Stimulated activated naive CD8-positive, alpha-beta T cell treated with anti-CD3 and anti-CD28 coated beads, Interleukin-15, Interleukin-2, amounts not matched to agents 100 U/mL and 50 U/mL, for 24 hours (primary cell): ENCODE results near the gene RPL18.
"Not testable (repeated sequence)": the region's sequence is repeated elsewhere in the genome, so short reads cannot be mapped to it uniquely, and the experiment has no call there.

Source experiments
- ATAC-seq: fragments of 150-1000 bp; cut with Tn5 transposase; one replicate; pipeline ENCODE4 v1.10.0; 2021
- DNase-seq: peaks from one replicate; pipeline ENCODE4 v3.0.0; 2021

RPL18 gene

GRCh38 chr19:48618916-48619691 is at the start of gene RPL18, which contains the start of gene SPHK2:
TSS of gene RPL18 (minus strand) at chr19:48619178. CDS start at chr19:48619143, 35 bp downstream.
TSS of gene SPHK2 (plus strand) at chr19:48619506. CDS start at chr19:48620515, 1,009 bp downstream.
- ATAC-seq (peak; percentile 86), DNase-seq (peak; percentile 94)

GRCh38 chr19:48668761-48669160 is 49.8 kb upstream of the RPL18 start:
- DNase-seq (no peak), ATAC-seq (no peak)

- no peak for ATAC-seq
- DNase-seq, result no peak
Observed at GRCh38 chr19:48668332-48668731, 49.4 kb upstream of the RPL18 start.

GRCh38 chr19:48665786-48666185 is 46.8 kb upstream of the RPL18 start:
- no peak for ATAC-seq
- no peak for DNase-seq

GRCh38 chr19:48664476-48664875 is 45.5 kb upstream of the RPL18 start:
- ATAC-seq (no peak), DNase-seq (no peak)

- DNase-seq (no peak), ATAC-seq (no peak)
Observed at GRCh38 chr19:48663667-48664066, 44.7 kb upstream of the RPL18 start.

GRCh38 chr19:48661711-48662090 is 42.7 kb upstream of the RPL18 start:
- DNase-seq (no peak), ATAC-seq (no peak)

GRCh38 chr19:48660852-48661710 is 42.1 kb upstream of the RPL18 start:
- DNase-seq (peak; percentile 87), ATAC-seq (peak; percentile 89)

- DNase-seq, result no peak
- ATAC-seq, result no peak
Observed at GRCh38 chr19:48659768-48660167, 40.8 kb upstream of the RPL18 start.

GRCh38 chr19:48658483-48658882 is 39.5 kb upstream of the RPL18 start:
- no peak for DNase-seq

GRCh38 chr19:48657828-48658227 is 38.9 kb upstream of the RPL18 start:
- ATAC-seq, result not testable (repeated sequence)

More at GRCh38 chr19:48658483-48658882, 39.5 kb upstream of the RPL18 start:
- no peak for ATAC-seq

GRCh38 chr19:48656840-48657474 is 38.0 kb upstream of the RPL18 start:
- DNase-seq (no peak), ATAC-seq (no peak)

More at GRCh38 chr19:48657828-48658227, 38.9 kb upstream of the RPL18 start:
- DNase-seq, result not testable (repeated sequence)

GRCh38 chr19:48654299-48655059 is 35.5 kb upstream of the RPL18 start:
- ATAC-seq, result no peak
- no peak for DNase-seq

- DNase-seq, result no peak
- ATAC-seq, result no peak
Observed at GRCh38 chr19:48651683-48652048, 32.7 kb upstream of the RPL18 start.

- ATAC-seq (no peak), DNase-seq (no peak)
Observed at GRCh38 chr19:48650974-48651682, 32.1 kb upstream of the RPL18 start.

GRCh38 chr19:48648134-48648533 is 29.2 kb upstream of the RPL18 start:
- DNase-seq (no peak), ATAC-seq (no peak)

GRCh38 chr19:48646722-48647216 is 27.8 kb upstream of the RPL18 start:
- ATAC-seq (no peak), DNase-seq (no peak)

- ATAC-seq (peak; percentile 88), DNase-seq (peak; percentile 93)
Observed at GRCh38 chr19:48646001-48646721, 27.2 kb upstream of the RPL18 start, which contains the start of gene CA11. TSS of gene CA11 (minus strand) at chr19:48646187. CDS start at chr19:48645632, 555 bp downstream.

GRCh38 chr19:48645620-48646000 is 26.6 kb upstream of the RPL18 start:
- no peak for ATAC-seq
- DNase-seq, result no peak
